Activated T-cell treated with anti-CD3 and anti-CD28 coated beads, Interleukin-2, amount 50 U/mL, for 24 hours (primary cell): ENCODE results near the gene KCNMB2.

Experiments
- DNase-seq: peaks from one replicate; pipeline ENCODE4 v3.0.0-alpha.2; 2020
- H3K27ac Mint-ChIP-seq: 2 replicates; pipeline ENCODE4 v1.8.0; 2020; ENCODE audit warnings: mild to moderate bottlenecking, mixed read lengths
- H3K27me3 Mint-ChIP-seq: 2 replicates; pipeline ENCODE4 v1.8.0; 2020; ENCODE audit warnings: mixed read lengths
- H3K36me3 Mint-ChIP-seq: 2 replicates; pipeline ENCODE4 v1.8.0; 2020; ENCODE audit warnings: low read depth, mixed read lengths
- H3K4me1 Mint-ChIP-seq: 2 replicates; pipeline ENCODE4 v1.8.0; 2020; ENCODE audit warnings: low read depth, mixed read lengths
- H3K4me3 Mint-ChIP-seq: 2 replicates; pipeline ENCODE4 v1.8.0; 2020; ENCODE audit warnings: mild to moderate bottlenecking, moderate library complexity, mixed read lengths
- H3K9me3 Mint-ChIP-seq: 2 replicates; pipeline ENCODE4 v1.8.0; 2020; ENCODE audit warnings: mixed read lengths

KCNMB2 gene

DNA sequence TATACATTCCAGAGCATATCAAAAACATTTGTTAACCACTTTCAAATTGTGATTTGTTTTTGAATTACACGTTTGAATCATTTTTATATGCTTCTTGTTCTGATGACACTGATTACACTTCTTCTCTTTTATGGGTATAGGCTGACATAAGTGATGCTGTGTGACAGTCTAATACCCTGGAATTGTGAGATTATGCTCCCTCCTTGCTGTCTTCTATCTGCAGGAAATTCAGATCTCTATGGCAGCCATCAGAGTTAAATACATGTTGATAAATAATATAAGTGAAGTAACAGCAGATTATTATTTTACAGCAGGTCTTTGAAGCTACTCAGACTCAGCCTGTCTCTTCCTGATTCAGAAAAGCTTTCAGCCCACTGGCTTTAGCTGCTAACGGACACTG lies 286.5 kb downstream of the KCNMB2 start:
- Mint-ChIP-seq H3K36me3 (no peaks in the 10 kb centered on the region), H3K9me3 (no peaks in the 10 kb centered on the region), H3K4me1 (no peaks in the 10 kb centered on the region), H3K27ac (no peak overlapping the region), H3K4me3 (no peak overlapping the region), H3K27me3 (no peaks in the 10 kb centered on the region)
- no peak for DNase-seq

DNA sequence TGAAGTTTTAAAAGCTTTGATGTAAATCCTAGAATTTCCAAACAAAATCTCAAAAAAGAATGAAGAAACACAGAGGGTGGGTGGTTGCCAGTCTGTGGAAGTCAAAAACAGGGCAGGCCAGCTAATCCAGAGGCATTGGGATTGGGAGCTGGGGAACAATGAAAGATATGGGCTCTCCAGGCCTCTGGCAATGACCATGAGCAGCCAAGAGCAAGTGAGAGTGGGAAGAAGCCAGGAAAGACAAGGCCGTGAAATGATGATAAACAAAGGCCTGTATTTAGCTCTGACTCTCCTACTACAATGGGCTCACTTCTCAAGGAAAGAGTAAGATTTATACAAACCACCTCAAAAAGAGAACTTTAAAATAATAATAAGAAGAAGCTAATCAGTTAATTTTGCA lies 286.9 kb downstream of the KCNMB2 start:
- Mint-ChIP-seq H3K36me3 (no peaks in the 10 kb centered on the region), H3K4me1 (no peaks in the 10 kb centered on the region), H3K27ac (no peak overlapping the region), H3K27me3 (no peaks in the 10 kb centered on the region), H3K4me3 (no peak overlapping the region), H3K9me3 (no peaks in the 10 kb centered on the region)
- DNase-seq = no peak

DNA sequence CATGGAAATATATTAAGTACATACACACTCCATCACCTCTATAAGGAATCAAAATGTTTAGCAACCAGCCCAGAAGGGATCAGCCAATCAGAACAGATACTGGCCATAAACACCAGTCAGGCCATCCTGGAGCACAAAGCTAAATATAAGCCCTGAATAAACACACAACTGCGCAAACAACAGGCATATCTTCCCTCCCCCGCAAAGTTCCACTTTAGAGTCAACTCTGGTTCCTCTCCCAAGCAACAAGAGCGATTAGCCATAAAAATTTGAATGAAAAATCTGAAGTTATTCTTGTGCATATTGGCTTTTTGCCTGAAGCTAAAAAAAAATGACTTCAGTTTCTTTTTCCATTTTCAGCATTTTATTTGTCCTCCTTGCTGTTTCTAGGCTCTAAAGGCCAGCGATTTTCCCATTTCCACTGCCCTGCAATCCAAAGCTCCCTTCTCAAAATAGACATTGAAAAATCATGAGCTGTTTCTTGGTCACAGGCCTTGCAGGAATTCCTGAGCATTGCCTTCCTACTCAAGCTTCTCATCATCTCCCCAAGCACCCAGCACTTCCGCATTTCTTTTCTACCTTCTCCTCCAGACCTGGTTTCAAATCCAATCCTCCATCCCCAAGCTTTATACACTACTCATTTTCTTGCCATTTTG lies 287.5 kb downstream of the KCNMB2 start:
- H3K9me3 Mint-ChIP-seq = no peaks in the 10 kb centered on the region
- no peak overlapping the region for H3K4me3 Mint-ChIP-seq
- no peaks in the 10 kb centered on the region for H3K27me3 Mint-ChIP-seq
- no peaks in the 10 kb centered on the region for H3K36me3 Mint-ChIP-seq
- no peak overlapping the region for H3K27ac Mint-ChIP-seq
- H3K4me1 Mint-ChIP-seq = no peaks in the 10 kb centered on the region
- no peak for DNase-seq

DNA sequence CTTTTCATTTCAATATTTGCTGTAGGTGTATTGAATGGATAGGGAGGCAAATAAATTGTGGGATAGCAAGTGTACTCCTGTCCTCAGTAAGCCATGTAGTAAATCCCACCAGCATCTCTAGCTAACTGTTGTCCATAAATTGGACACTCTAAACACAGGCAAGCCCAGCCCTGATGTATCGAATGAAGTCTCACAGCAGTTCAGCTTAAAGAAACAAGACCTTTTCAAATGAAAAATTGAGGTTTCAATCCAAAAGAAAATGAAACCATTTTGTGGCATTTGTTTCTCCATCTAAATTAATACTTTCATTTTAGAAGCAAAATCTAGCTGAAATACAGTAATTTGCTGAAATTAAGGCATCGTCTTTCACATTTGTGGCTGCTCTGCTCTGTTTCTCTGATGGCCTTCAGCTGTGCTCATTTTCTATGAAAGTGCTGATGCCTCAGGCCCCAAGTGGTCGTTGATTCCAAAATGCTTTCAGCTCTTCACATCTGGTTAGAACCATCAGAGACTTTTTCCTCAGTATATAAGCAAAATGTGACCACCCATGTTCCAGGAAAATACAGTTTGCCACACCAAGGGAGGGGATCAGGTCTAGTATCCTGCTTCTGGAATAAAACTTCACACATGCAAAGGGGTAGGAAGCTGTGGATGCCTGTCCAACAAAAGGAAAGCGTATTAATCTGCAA lies 290.3 kb downstream of the KCNMB2 start:
- no peaks in the 10 kb centered on the region for H3K36me3 Mint-ChIP-seq
- H3K9me3 Mint-ChIP-seq = no peaks in the 10 kb centered on the region
- H3K4me1 Mint-ChIP-seq = no peaks in the 10 kb centered on the region
- no peak overlapping the region for H3K4me3 Mint-ChIP-seq
- DNase-seq = no peak
- H3K27me3 Mint-ChIP-seq = no peaks in the 10 kb centered on the region
- H3K27ac Mint-ChIP-seq = no peak overlapping the region

GRCh38 chr3:178827285-178827856 lies 291.1 kb downstream of the KCNMB2 start:
- H3K4me3 Mint-ChIP-seq = no peak overlapping the region
- DNase-seq = no peak
- H3K9me3 Mint-ChIP-seq = no peaks in the 10 kb centered on the region
- no peaks in the 10 kb centered on the region for H3K4me1 Mint-ChIP-seq
- no peaks in the 10 kb centered on the region for H3K27me3 Mint-ChIP-seq
- H3K27ac Mint-ChIP-seq = no peak overlapping the region
- H3K36me3 Mint-ChIP-seq = no peaks in the 10 kb centered on the region

- no peak overlapping the region for H3K4me3 Mint-ChIP-seq
- H3K27ac Mint-ChIP-seq = no peak overlapping the region
- no peaks in the 10 kb centered on the region for H3K4me1 Mint-ChIP-seq
- no peaks in the 10 kb centered on the region for H3K27me3 Mint-ChIP-seq
- H3K9me3 Mint-ChIP-seq = no peaks in the 10 kb centered on the region
- H3K36me3 Mint-ChIP-seq = no peaks in the 10 kb centered on the region
- no peak for DNase-seq
These were observed 297.5 kb downstream of the KCNMB2 start for GRCh38 chr3:178833695-178834094.

DNA sequence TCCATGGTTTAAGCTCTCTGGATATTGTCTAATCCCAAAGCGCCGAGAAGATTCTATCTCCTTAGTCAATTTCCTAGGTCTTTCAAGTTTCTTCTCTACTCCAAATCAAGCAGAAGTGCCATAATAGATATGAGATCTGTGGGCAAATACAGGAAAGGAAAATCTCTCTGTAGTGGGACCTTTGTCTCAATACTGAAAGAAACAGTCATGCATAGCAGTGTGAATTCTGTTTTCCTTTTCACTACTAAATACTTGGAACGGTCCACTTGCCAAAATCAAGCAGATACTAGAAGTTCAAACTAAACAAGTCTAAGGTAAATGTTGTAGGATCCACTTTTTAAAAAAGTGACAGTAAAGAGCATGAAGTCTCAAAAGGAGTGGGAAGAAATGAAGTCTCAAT lies 298.8 kb downstream of the KCNMB2 start:
- peaks cover 2% of the 10 kb centered on the region for H3K9me3 Mint-ChIP-seq
- no peak overlapping the region for H3K27ac Mint-ChIP-seq
- H3K4me3 Mint-ChIP-seq = no peak overlapping the region
- H3K27me3 Mint-ChIP-seq = no peaks in the 10 kb centered on the region
- H3K4me1 Mint-ChIP-seq = no peaks in the 10 kb centered on the region
- no peaks in the 10 kb centered on the region for H3K36me3 Mint-ChIP-seq
- DNase-seq = no peak

- Mint-ChIP-seq H3K27ac (no peak overlapping the region), H3K4me1 (no peaks in the 10 kb centered on the region), H3K4me3 (no peak overlapping the region), H3K9me3 (peaks cover 2% of the 10 kb centered on the region), H3K36me3 (no peaks in the 10 kb centered on the region), H3K27me3 (no peaks in the 10 kb centered on the region)
- DNase-seq = no peak
These were observed 301.3 kb downstream of the KCNMB2 start for GRCh38 chr3:178837512-178837911.

DNA sequence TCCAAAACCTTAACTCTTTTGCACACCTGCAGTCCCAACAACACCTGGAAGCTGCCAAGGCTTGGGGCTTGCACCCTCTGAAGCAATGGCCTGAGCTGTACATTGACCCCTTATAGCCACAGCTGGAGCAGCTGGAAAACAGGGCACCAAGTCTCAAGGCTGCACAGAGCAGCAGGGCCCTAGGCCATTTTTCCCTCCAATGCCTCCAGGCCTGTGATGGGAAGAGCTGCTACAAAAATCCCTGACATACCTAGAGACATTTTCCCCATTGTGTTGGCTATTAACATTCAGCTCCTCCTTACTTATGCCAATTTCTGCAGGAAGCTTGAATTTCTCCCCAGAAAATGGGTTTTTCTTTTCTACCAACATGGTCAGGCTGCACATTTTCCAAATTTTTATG lies 304.4 kb downstream of the KCNMB2 start:
- Mint-ChIP-seq H3K36me3 (no peaks in the 10 kb centered on the region), H3K27me3 (no peaks in the 10 kb centered on the region), H3K27ac (no peak overlapping the region), H3K9me3 (peaks cover 2% of the 10 kb centered on the region), H3K4me1 (no peaks in the 10 kb centered on the region), H3K4me3 (no peak overlapping the region)
- no peak for DNase-seq

DNA sequence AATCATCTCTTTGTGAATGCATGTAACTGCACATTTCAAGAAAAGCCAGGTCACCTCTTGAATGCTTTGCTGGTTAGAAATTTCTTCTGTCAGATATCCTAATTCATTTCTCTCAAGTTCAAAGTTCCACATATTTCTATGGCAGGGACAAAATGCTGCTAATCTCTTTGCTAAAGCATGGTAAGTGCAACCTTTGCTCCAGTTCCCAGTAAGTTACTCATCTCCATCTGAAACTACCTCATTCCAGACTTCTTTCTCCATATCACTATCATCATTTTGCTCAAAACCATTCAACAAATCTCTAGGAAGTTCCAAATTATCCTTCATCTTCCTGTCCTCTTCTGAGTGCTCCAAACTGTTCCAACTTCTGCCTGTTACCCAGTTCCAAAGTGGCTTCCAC lies 304.8 kb downstream of the KCNMB2 start:
- peaks cover 2% of the 10 kb centered on the region for H3K9me3 Mint-ChIP-seq
- H3K4me3 Mint-ChIP-seq = no peak overlapping the region
- no peak overlapping the region for H3K27ac Mint-ChIP-seq

GRCh38 chr3:178844916-178845315 lies 308.7 kb downstream of the KCNMB2 start:
- H3K36me3 Mint-ChIP-seq = no peaks in the 10 kb centered on the region
- no peak for DNase-seq
- H3K4me1 Mint-ChIP-seq = no peaks in the 10 kb centered on the region
- no peak overlapping the region for H3K4me3 Mint-ChIP-seq
- H3K27me3 Mint-ChIP-seq = no peaks in the 10 kb centered on the region
- no peak overlapping the region for H3K27ac Mint-ChIP-seq
- H3K9me3 Mint-ChIP-seq = peaks cover under 1% of the 10 kb centered on the region

More for the DNA sequence above, 304.8 kb downstream of the KCNMB2 start:
- H3K36me3 Mint-ChIP-seq = no peaks in the 10 kb centered on the region
- no peak for DNase-seq
- H3K27me3 Mint-ChIP-seq = no peaks in the 10 kb centered on the region
- no peaks in the 10 kb centered on the region for H3K4me1 Mint-ChIP-seq

- Mint-ChIP-seq H3K4me3 (no peak overlapping the region), H3K27ac (no peak overlapping the region), H3K27me3 (no peaks in the 10 kb centered on the region), H3K4me1 (no peaks in the 10 kb centered on the region), H3K9me3 (no peaks in the 10 kb centered on the region), H3K36me3 (no peaks in the 10 kb centered on the region)
- no peak for DNase-seq
These were observed 309.3 kb downstream of the KCNMB2 start for GRCh38 chr3:178845420-178846118.

DNA sequence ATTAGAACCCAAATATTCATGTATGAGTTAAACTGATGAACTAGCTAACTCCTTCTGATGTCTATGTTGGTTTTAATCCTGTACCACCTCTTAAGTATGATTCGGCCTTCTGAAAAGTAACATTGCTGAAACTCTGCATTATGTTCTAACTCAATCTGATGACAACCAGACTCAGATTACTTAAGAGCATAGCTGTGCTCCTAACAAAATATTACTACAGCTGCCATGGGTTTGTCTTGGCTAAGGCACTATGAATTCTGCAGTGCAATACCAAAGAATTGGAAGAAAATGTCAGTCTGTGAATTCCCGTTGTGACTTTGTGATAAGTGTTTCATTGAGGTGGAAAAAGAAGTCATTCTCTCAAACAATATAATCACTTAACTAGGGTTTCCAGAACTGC lies 311.0 kb downstream of the KCNMB2 start:
- Mint-ChIP-seq H3K4me3 (no peak overlapping the region), H3K27me3 (no peaks in the 10 kb centered on the region), H3K9me3 (no peaks in the 10 kb centered on the region), H3K4me1 (no peaks in the 10 kb centered on the region), H3K27ac (no peak overlapping the region), H3K36me3 (no peaks in the 10 kb centered on the region)
- no peak for DNase-seq

GRCh38 chr3:178849199-178849910 lies 313.1 kb downstream of the KCNMB2 start:
- Mint-ChIP-seq H3K4me1 (no peaks in the 10 kb centered on the region), H3K36me3 (no peaks in the 10 kb centered on the region), H3K4me3 (no peak overlapping the region), H3K27ac (no peak overlapping the region), H3K27me3 (no peaks in the 10 kb centered on the region), H3K9me3 (no peaks in the 10 kb centered on the region)
- DNase-seq = no peak
